Measurements from ENCODE around the gene CHMP2A.
A peak's percentile ranks its signal among the peaks of the same experiment; 100 is the strongest.

The CHMP2A gene

DNA sequence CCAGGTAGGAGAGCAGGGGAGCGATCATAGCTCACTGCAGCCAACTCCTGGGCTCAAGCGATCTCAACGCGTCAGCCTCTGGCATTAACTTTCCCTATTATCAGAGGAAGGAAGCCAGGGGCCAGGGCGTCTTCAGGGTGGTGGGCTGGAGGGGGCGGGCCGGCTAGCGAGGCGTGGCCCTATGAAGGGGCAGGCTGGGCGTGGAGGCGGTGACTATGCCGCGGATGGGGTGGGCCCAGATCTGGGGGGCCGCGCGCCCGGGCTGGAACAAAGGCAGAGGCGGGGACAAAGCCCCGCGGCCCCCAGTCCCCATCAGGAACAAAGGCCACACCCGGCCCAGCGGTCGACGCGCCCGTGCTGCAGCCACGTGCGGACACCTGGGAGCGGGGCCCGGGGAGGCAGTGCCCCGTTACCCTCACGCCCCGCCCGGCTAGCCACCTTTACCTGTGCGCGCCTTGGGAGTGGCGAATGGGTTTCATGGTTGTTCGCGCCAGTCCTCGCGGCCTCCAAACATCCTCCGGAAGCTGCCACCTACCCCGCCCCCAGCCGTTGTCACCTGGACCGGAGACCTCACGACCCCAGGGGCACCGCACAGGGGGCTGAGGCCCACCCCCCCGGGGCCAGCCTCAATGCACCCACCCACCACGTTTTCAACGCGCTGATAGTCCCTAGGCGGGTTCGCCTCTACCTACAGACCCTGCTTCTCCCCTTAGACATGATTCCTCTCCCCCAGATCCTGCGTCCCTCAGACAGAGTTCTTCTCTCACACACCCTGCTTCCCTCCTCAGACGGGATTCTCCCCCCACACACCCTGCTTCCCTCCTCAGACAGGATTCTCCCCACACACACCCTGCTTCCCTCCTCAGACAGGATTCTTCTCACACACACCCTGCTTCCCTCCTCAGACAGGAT is 16.4 kb downstream of the CHMP2A start:
- peak overlapping the region; percentile 95 for H3K27ac Mint-ChIP-seq
- peaks cover 41% of the 10 kb centered on the region for H3K27me3 Mint-ChIP-seq (ENCODE audit: low read depth, poor library complexity)
- TF ChIP-seq, protein P1, sequence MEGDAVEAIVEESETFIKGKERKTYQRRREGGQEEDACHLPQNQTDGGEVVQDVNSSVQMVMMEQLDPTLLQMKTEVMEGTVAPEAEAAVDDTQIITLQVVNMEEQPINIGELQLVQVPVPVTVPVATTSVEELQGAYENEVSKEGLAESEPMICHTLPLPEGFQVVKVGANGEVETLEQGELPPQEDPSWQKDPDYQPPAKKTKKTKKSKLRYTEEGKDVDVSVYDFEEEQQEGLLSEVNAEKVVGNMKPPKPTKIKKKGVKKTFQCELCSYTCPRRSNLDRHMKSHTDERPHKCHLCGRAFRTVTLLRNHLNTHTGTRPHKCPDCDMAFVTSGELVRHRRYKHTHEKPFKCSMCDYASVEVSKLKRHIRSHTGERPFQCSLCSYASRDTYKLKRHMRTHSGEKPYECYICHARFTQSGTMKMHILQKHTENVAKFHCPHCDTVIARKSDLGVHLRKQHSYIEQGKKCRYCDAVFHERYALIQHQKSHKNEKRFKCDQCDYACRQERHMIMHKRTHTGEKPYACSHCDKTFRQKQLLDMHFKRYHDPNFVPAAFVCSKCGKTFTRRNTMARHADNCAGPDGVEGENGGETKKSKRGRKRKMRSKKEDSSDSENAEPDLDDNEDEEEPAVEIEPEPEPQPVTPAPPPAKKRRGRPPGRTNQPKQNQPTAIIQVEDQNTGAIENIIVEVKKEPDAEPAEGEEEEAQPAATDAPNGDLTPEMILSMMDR (IDR thresholded peaks at IDR 0.05): no peak
- H3K4me3 Mint-ChIP-seq: peak overlapping the region; percentile 88
- peak; percentile 88 for DNase-seq
- H3K9me3 Mint-ChIP-seq: no peaks in the 10 kb centered on the region
- no peaks in the 10 kb centered on the region for H3K36me3 Mint-ChIP-seq (ENCODE audit: low read depth)
- peaks cover 16% of the 10 kb centered on the region for H3K4me1 Mint-ChIP-seq

DNA sequence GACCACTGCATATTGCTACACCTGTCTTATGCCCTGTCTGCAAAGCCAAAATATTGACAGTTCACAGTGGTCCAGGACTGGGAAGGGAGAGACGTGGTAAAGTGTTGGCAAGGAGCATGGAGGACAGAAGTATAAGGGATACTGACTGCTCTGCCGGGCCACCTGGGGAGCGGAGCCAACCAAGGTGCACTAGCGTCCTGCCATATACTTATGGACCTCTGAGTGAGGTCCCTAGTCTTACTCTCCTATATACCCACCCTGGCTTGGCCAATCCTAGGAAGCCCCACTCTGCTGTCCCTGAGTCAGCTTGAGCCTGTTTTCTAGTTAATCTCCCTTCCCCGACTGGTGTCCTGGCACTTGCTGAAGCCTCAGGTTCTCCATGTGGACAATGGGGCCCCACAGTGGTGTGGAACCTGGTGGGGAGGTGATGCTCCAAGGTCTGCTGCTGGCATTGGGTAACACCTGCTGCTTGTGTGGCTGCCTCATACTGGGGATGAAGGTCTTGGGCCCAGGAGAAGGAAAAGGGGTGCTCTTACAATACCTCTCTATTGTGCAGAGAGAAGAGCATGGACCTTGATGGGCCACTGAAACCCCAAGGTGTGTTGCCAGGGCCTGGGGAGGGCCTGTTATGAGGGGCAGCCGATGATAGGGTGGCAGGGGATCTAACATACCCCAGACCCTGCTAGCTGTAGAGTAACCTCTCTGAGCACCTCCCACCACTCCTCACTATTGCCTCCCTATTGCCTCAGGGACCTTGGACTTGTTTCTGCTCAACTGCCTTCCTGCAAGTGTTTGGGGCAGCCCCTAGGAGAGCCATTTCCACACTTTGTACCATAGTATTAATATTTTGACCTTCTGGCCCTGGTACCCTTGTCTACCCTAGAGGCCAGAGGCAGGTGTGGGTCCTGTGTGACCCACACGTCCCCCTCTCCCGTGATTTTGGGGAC is 17.8 kb downstream of the CHMP2A start:
- TF ChIP-seq, protein P1 (IDR thresholded peaks at IDR 0.05): no peak
- no peaks in the 10 kb centered on the region for H3K9me3 Mint-ChIP-seq
- peaks cover 27% of the 10 kb centered on the region for H3K27me3 Mint-ChIP-seq (ENCODE audit: low read depth, poor library complexity)
- H3K4me3 Mint-ChIP-seq: no peak overlapping the region
- H3K27ac Mint-ChIP-seq: no peak overlapping the region
- H3K4me1 Mint-ChIP-seq: peaks cover 14% of the 10 kb centered on the region
- H3K36me3 Mint-ChIP-seq (ENCODE audit: low read depth): no peaks in the 10 kb centered on the region
- no peak for DNase-seq

DNA sequence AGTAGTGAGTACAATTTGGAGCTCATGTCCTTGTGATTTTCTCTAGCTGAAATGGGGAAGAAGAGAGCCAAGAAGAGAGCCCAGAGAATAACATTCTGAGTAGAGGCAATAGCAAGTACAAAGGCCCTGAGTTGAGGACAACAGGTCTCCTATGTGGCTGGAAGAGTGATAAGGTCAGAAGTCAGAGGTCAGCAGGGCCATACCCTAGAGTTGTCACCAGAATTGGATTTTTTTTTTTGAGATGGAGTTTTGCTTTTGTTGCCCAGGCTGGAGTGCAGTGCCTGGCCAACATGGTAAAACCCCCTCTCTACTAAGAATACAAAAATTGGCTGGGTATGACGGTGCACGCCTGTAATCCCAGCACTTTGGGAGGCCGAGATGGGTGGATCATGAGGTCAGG is 19.0 kb downstream of the CHMP2A start:
- no peak overlapping the region for H3K4me3 Mint-ChIP-seq
- TF ChIP-seq, protein P1 (IDR thresholded peaks at IDR 0.05): no peak
- peaks cover 27% of the 10 kb centered on the region for H3K27me3 Mint-ChIP-seq (ENCODE audit: low read depth, poor library complexity)
- no peaks in the 10 kb centered on the region for H3K36me3 Mint-ChIP-seq (ENCODE audit: low read depth)
- peaks cover 14% of the 10 kb centered on the region for H3K4me1 Mint-ChIP-seq
- no peak overlapping the region for H3K27ac Mint-ChIP-seq
- DNase-seq: no peak
- H3K9me3 Mint-ChIP-seq: no peaks in the 10 kb centered on the region

DNA sequence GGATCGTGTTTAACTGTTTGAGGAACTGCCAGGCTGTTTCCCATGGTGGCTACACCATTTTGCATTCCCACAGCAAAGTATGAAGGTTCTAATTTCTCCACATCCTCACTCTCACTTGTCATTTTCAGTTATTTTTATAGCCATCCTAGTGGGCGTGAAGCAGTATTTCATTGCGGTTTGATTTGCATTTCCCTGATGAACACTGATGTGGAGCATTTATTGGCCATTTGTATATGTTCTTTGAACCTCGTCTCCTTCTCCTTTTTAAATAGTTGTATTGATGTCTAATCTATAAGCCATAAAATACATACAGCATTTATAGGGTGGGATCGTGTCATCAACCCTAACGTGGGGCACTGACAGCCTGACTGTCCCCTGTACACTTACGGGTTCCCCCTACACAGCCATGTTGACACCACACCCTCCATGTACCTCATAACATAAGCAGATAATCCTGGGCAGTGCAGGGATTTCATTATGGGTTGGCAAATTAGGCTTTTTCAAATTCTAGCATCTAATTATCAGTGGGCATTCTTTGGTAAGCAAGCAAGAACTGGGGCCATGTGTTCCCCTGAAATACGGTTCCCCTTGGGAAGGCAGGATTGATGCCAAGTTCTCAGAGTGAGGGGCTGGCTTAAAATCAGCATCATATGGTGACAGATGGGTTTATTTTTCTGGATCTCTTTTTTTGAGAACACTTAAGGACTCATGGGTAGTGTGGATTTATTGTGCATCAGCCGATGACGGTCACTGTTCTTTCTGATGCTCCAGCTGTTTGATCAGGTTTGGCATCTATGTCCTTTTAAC is 23.7 kb downstream of the CHMP2A start:
- no peaks in the 10 kb centered on the region for H3K9me3 Mint-ChIP-seq
- no peak overlapping the region for H3K4me3 Mint-ChIP-seq
- DNase-seq: no peak
- peaks cover 23% of the 10 kb centered on the region for H3K27me3 Mint-ChIP-seq (ENCODE audit: low read depth, poor library complexity)
- H3K4me1 Mint-ChIP-seq: peaks cover 16% of the 10 kb centered on the region
- H3K36me3 Mint-ChIP-seq (ENCODE audit: low read depth): no peaks in the 10 kb centered on the region
- H3K27ac Mint-ChIP-seq: no peak overlapping the region
- TF ChIP-seq, protein P1 (IDR thresholded peaks at IDR 0.05): no peak

DNA sequence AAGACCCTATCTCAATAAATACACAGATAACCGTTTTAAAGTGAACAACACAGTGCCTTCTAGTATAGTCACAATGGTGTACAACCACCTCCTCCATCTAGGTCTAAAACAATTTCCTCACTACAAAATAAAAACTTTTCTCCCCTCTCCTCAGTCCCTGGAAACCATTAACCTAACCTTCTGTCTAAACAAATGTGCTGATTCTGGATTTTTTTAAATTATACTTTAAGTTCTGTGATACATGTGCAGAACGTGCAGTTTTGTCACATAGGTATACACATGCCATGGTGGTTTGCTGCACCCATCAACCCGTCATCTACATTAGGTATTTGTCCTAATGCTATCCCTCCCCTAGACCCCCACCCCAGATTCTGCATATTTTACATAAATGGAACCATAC is 25.5 kb downstream of the CHMP2A start:
- Mint-ChIP-seq H3K4me1 (peaks cover 11% of the 10 kb centered on the region), H3K9me3 (no peaks in the 10 kb centered on the region), H3K27me3 (ENCODE audit: low read depth, poor library complexity) (peaks cover 23% of the 10 kb centered on the region), H3K27ac (no peak overlapping the region), H3K36me3 (ENCODE audit: low read depth) (no peaks in the 10 kb centered on the region), H3K4me3 (no peak overlapping the region)
- DNase-seq: no peak
- TF ChIP-seq, protein P1 (IDR thresholded peaks at IDR 0.05): no peak
